ENCODE results near the gene PTRH1.

The PTRH1 gene

DNA sequence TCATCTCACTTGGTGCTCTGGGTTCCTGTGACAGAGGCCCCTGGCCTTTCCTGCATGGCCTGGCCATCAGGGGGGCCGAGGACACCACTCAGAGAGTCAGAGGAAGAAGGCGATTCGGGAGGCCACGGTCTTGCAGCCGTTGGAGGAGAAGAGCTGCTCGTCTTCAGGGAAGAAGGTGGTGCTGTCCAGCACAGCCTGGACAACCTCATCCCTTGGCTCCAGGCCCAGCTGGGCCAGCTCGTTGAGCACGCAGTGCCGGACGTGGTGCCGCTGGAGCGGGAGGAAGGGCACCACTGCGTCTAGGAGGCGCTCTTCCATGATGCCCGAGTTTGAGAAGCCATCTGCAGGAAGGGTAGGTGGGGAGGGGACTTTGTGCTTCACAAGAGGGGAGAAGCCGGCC is 16.5 kb upstream of the PTRH1 start:
- H3K4me2 ChIP-seq (ENCODE audit: low read length), result no peak overlapping the region
- TF ChIP-seq EZH2phosphoT487 (IDR thresholded peaks at IDR 0.05; ENCODE audit: borderline replicate concordance, low read length), result no peak
- TF ChIP-seq, protein P1, sequence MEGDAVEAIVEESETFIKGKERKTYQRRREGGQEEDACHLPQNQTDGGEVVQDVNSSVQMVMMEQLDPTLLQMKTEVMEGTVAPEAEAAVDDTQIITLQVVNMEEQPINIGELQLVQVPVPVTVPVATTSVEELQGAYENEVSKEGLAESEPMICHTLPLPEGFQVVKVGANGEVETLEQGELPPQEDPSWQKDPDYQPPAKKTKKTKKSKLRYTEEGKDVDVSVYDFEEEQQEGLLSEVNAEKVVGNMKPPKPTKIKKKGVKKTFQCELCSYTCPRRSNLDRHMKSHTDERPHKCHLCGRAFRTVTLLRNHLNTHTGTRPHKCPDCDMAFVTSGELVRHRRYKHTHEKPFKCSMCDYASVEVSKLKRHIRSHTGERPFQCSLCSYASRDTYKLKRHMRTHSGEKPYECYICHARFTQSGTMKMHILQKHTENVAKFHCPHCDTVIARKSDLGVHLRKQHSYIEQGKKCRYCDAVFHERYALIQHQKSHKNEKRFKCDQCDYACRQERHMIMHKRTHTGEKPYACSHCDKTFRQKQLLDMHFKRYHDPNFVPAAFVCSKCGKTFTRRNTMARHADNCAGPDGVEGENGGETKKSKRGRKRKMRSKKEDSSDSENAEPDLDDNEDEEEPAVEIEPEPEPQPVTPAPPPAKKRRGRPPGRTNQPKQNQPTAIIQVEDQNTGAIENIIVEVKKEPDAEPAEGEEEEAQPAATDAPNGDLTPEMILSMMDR (IDR thresholded peaks at IDR 0.05; ENCODE audit: low read depth, low read length, poor library complexity, severe bottlenecking), result no peak

DNA sequence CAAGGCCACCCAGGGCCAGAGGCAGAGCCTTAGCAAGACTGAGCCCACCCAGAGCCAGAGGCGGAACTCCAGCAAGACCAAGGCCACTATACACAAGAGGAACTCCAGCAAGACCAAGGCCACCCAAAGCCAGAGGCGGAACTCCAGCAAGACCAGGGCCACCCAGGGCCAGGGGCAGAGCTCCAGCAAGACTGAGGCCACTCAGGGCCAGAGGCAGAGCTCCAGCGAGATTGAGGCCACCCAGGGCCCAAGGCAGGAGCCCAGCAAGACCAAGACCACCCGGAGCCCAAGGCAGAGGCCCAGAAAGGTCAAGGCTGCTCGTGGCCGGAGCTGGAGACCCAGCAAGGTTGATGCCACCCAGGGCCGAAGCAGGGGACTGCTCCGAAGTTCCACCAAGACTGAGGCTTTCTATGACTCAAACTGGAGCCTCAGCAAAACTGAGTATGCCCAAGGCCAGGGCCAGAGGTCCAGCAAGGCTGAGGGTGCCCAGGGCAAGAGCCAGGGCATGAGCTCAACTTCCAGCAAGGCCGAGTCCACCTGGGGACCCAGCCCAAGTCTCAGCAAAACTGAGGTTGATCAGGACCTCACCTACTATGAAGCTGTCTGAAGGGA is 15.4 kb upstream of the PTRH1 start:
- TF ChIP-seq, protein P1 (IDR thresholded peaks at IDR 0.05; ENCODE audit: low read depth, low read length, poor library complexity, severe bottlenecking), result no peak
- no peak for TF ChIP-seq EZH2phosphoT487 (IDR thresholded peaks at IDR 0.05; ENCODE audit: borderline replicate concordance, low read length)
- H3F3A ChIP-seq (ENCODE audit: control insufficient read depth, insufficient read depth), result no peaks in the 10 kb centered on the region
- H3K4me1 ChIP-seq (ENCODE audit: control insufficient read depth, low read length), result peaks cover 16% of the 10 kb centered on the region
- no peaks in the 10 kb centered on the region for H3K27me3 ChIP-seq (ENCODE audit: control insufficient read depth, low read length)
- H3K9me2 ChIP-seq (replicated peaks; ENCODE audit: control insufficient read depth, low read length), result no peaks in the 10 kb centered on the region
- no peaks in the 10 kb centered on the region for H4K20me1 ChIP-seq (ENCODE audit: control insufficient read depth, insufficient read depth, low read depth, low read length)
- no peaks in the 10 kb centered on the region for H3K36me3 ChIP-seq (ENCODE audit: control insufficient read depth, low read length)
- no peak overlapping the region for H3K27ac ChIP-seq (ENCODE audit: low read depth, low read length)
- no peak overlapping the region for H3K4me3 ChIP-seq (ENCODE audit: low read length)
- no peaks in the 10 kb centered on the region for H3K79me2 ChIP-seq (ENCODE audit: control insufficient read depth, low read length)
- H3K4me2 ChIP-seq (ENCODE audit: low read length), result no peak overlapping the region
- H3K9me3 ChIP-seq (ENCODE audit: control insufficient read depth, insufficient read depth, low read length), result no peaks in the 10 kb centered on the region

More for the DNA sequence above, 16.5 kb upstream of the PTRH1 start:
- Histone ChIP-seq H3K9me2 (replicated peaks; ENCODE audit: control insufficient read depth, low read length) (no peaks in the 10 kb centered on the region), H3K27ac (ENCODE audit: low read depth, low read length) (no peak overlapping the region), H3K27me3 (ENCODE audit: control insufficient read depth, low read length) (no peaks in the 10 kb centered on the region), H3K4me1 (ENCODE audit: control insufficient read depth, low read length) (peaks cover 17% of the 10 kb centered on the region), H3K36me3 (ENCODE audit: control insufficient read depth, low read length) (no peaks in the 10 kb centered on the region), H3K79me2 (ENCODE audit: control insufficient read depth, low read length) (no peaks in the 10 kb centered on the region), H4K20me1 (ENCODE audit: control insufficient read depth, insufficient read depth, low read depth, low read length) (no peaks in the 10 kb centered on the region), H3K4me3 (ENCODE audit: low read length) (no peak overlapping the region), H3K9me3 (ENCODE audit: control insufficient read depth, insufficient read depth, low read length) (no peaks in the 10 kb centered on the region), H3F3A (ENCODE audit: control insufficient read depth, insufficient read depth) (no peaks in the 10 kb centered on the region)

DNA sequence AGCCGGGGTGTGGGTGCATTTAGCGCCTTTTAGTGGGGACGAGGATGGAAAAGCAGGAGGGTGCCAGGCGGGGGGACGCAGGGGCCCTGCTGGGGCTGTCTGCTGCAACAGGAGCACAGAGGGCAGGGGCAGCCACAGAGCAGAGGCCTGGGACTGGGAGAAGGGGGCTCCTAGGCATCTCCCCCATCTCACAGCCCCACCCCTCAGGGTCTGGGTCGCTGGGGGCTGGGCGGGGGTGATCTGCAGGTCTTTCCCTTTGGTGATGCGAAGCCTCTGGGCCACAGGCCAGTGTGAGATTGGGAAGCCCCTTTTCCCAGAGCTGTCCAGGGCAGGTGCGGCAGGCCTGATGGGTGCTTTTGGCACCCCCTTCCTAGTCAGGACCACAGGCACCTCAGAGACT is 14.8 kb upstream of the PTRH1 start:
- TF ChIP-seq, protein P1 (IDR thresholded peaks at IDR 0.05; ENCODE audit: low read depth, low read length, poor library complexity, severe bottlenecking), result no peak
- TF ChIP-seq EZH2phosphoT487 (IDR thresholded peaks at IDR 0.05; ENCODE audit: borderline replicate concordance, low read length), result no peak
- Histone ChIP-seq H3K4me3 (ENCODE audit: low read length) (no peak overlapping the region), H3K9me2 (replicated peaks; ENCODE audit: control insufficient read depth, low read length) (no peaks in the 10 kb centered on the region), H3K4me2 (ENCODE audit: low read length) (no peak overlapping the region), H3K4me1 (ENCODE audit: control insufficient read depth, low read length) (peaks cover 10% of the 10 kb centered on the region), H3K36me3 (ENCODE audit: control insufficient read depth, low read length) (no peaks in the 10 kb centered on the region), H3F3A (ENCODE audit: control insufficient read depth, insufficient read depth) (no peaks in the 10 kb centered on the region), H3K9me3 (ENCODE audit: control insufficient read depth, insufficient read depth, low read length) (no peaks in the 10 kb centered on the region), H3K27ac (ENCODE audit: low read depth, low read length) (no peak overlapping the region), H3K27me3 (ENCODE audit: control insufficient read depth, low read length) (no peaks in the 10 kb centered on the region), H3K79me2 (ENCODE audit: control insufficient read depth, low read length) (no peaks in the 10 kb centered on the region), H4K20me1 (ENCODE audit: control insufficient read depth, insufficient read depth, low read depth, low read length) (no peaks in the 10 kb centered on the region)

All from DOHH2 (cell line).